Stimulated activated naive B cell treated with anti-CD40 and anti-IgM and Interleukin-4, amounts not matched to agents 10 μg/mL and 1 μg/mL and 100 μg/mL, for 72 hours (primary cell): ENCODE results near the gene CTSK.
"Not testable (repeated sequence)": the region's sequence is repeated elsewhere in the genome, so short reads cannot be mapped to it uniquely, and the experiment has no call there.

Source experiments
- ATAC-seq, 2 donors: fragments of 150-1000 bp; cut with Tn5 transposase; replicated peaks; 2 replicates each; pipeline ENCODE4 v1.10.0; 2021; ENCODE audit warnings: moderate library complexity in 1 of 2
- DNase-seq: peaks from one replicate; pipeline ENCODE4 v3.0.0; 2021
- H3K27ac Mint-ChIP-seq: one replicate; pipeline ENCODE4 v1.8.0; 2022; ENCODE audit warnings: mild to moderate bottlenecking, mixed read lengths
- H3K27me3 Mint-ChIP-seq, 2 donors: one replicate each; pipeline ENCODE4 v1.8.0; 2022; ENCODE audit warnings: mixed read lengths in 2 of 2
- H3K36me3 Mint-ChIP-seq, 2 donors: one replicate each; pipeline ENCODE4 v1.8.0; 2022; ENCODE audit warnings: mixed read lengths in 2 of 2, mild to moderate bottlenecking in 1 of 2
- H3K4me1 Mint-ChIP-seq, 2 donors: one replicate each; pipeline ENCODE4 v1.8.0; 2022; ENCODE audit warnings: mixed read lengths in 2 of 2, mild to moderate bottlenecking in 1 of 2
- H3K4me3 Mint-ChIP-seq, 2 donors: one replicate each; pipeline ENCODE4 v1.8.0; 2022; ENCODE audit warnings: mild to moderate bottlenecking in 2 of 2, mixed read lengths in 2 of 2, moderate library complexity in 1 of 2
- H3K9me3 Mint-ChIP-seq, 2 donors: one replicate each; pipeline ENCODE4 v1.8.0; 2022; ENCODE audit warnings: mixed read lengths in 2 of 2, mild to moderate bottlenecking in 1 of 2

CTSK gene

DNA sequence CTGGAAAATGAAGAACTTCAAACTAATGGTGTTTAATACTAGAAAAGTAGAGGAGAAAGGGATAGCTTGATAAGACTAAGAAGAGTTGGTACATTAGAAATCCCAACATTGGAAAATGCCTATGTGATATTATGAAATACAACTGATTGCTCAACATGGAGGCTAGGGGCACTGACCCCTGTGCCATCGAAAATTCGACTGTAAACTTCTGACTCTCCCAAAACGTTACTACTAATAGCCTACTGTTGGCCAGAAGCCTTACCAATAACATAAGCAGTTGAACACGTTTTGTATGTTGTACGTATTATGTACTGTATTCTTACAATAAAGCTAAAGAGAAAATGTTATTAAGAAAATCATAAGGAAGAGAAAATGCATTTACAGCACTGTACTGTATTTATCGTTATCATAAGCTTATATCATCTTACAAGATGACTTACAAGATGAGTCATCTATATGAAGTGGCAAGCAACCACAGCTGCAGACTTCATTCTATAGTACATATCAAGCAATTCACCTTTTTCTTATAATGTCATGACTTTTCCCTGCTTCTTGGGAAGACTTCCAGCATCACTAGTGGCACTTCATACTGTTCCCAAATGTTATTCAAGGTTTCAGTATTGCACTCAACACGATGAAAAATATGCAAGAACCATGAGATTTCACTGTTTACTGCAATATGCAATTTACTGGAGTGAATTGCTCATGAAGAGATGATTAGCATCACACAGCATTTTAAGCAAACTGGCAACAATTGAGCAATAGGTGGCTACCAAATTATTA, 12.9 kb upstream of the CTSK start:
- DNase-seq (no peak), ATAC-seq (no peak)
- Mint-ChIP-seq H3K36me3 (peaks cover 20 to 35% of the 10 kb centered on the region in 2 donors), H3K9me3 (no peaks in the 10 kb centered on the region), H3K27ac (no peak overlapping the region), H3K4me1 (peaks cover 4 to 13% of the 10 kb centered on the region in 2 donors), H3K4me3 (no peak overlapping the region), H3K27me3 (no peaks in the 10 kb centered on the region)

GRCh38 chr1:150815871-150816270, 7.8 kb upstream of the CTSK start:
- Mint-ChIP-seq H3K4me3 (no peak overlapping the region), H3K27ac (no peak overlapping the region), H3K9me3 (no peaks in the 10 kb centered on the region), H3K36me3 (peaks cover 14 to 31% of the 10 kb centered on the region in 2 donors), H3K4me1 (peaks cover 4 to 13% of the 10 kb centered on the region in 2 donors), H3K27me3 (no peaks in the 10 kb centered on the region)
- DNase-seq (no peak), ATAC-seq (no peak)

GRCh38 chr1:150813028-150813707, 5.1 kb upstream of the CTSK start:
- DNase-seq, result no peak
- peaks cover 17 to 30% of the 10 kb centered on the region in 2 donors for H3K36me3 Mint-ChIP-seq
- no peaks in the 10 kb centered on the region for H3K9me3 Mint-ChIP-seq
- peak; percentile 46 to 55 for ATAC-seq
- no peaks in the 10 kb centered on the region for H3K27me3 Mint-ChIP-seq
- H3K27ac Mint-ChIP-seq, result no peak overlapping the region
- no peak overlapping the region for H3K4me3 Mint-ChIP-seq
- H3K4me1 Mint-ChIP-seq, result peaks cover 0 to under 1% of the 10 kb centered on the region in 2 donors

- H3K27me3 Mint-ChIP-seq, result no peaks in the 10 kb centered on the region
- no peaks in the 10 kb centered on the region for H3K9me3 Mint-ChIP-seq
- no peak for DNase-seq
- H3K4me1 Mint-ChIP-seq, result peaks cover 8 to 9% of the 10 kb centered on the region in 2 donors
- no peak for ATAC-seq
- no peak overlapping the region for H3K27ac Mint-ChIP-seq
- H3K4me3 Mint-ChIP-seq, result no peak overlapping the region
- peaks cover 7 to 19% of the 10 kb centered on the region in 2 donors for H3K36me3 Mint-ChIP-seq
Measured at GRCh38 chr1:150810958-150811659, 3.0 kb upstream of the CTSK start.

- Mint-ChIP-seq H3K9me3 (no peaks in the 10 kb centered on the region), H3K4me3 (no peak overlapping the region), H3K4me1 (peaks cover 8 to 9% of the 10 kb centered on the region in 2 donors), H3K27ac (no peak overlapping the region), H3K36me3 (peaks cover 6 to 19% of the 10 kb centered on the region in 2 donors), H3K27me3 (no peaks in the 10 kb centered on the region)
- DNase-seq (no peak), ATAC-seq (no peak)
Measured at GRCh38 chr1:150809651-150810050, 1.6 kb upstream of the CTSK start.

DNA sequence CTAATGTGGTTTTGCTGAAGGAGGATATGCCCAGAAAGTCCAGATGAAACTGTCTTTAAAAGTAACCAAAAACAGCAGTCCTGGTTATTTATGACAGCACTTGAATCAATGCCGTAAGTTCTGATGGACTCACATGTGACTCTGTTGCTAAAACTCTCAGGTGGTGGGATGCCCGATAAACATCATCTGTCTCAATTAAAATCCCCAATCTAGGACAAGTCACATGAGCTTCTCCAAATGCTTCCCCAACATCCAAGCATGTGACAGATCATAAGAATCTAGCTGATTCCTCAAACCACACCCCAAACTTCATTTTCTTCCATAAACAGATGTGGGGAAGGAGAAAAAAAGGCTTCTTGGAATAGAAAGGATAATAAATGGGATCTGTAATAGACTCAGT, 786 bp upstream of the CTSK start:
- Mint-ChIP-seq H3K4me1 (peaks cover 8 to 9% of the 10 kb centered on the region in 2 donors), H3K27me3 (no peaks in the 10 kb centered on the region), H3K4me3 (no peak overlapping the region), H3K36me3 (peaks cover 6 to 22% of the 10 kb centered on the region in 2 donors), H3K27ac (no peak overlapping the region), H3K9me3 (no peaks in the 10 kb centered on the region)
- ATAC-seq (no peak), DNase-seq (no peak)

GRCh38 chr1:150807249-150808023, 624 bp downstream of the CTSK start:
- no peak for DNase-seq
- Mint-ChIP-seq H3K27me3 (no peaks in the 10 kb centered on the region), H3K4me3 (no peak overlapping the region), H3K4me1 (peaks cover 8 to 9% of the 10 kb centered on the region in 2 donors), H3K9me3 (no peaks in the 10 kb centered on the region), H3K36me3 (peaks cover 6 to 28% of the 10 kb centered on the region in 2 donors), H3K27ac (no peak overlapping the region)
- no peak for ATAC-seq

DNA sequence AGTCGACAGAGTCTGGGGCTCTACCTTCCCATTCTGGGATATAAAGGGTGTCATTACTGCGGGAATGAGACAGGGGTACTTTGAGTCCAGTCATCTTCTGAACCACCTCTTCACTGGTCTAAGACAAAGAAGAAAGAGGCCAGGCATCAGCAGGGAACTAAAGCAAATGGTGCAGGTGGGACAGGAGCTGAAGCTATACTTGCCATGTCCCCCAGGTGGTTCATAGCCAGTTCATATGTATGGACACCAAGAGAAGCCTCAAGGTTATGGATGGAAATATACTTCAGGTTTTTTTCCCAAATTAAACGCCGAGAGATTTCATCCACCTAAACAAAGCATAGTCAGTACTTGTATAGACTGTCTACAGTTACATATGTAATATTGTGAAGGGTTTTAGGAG, 2.2 kb downstream of the CTSK start:
- no peak overlapping the region for H3K4me3 Mint-ChIP-seq
- H3K9me3 Mint-ChIP-seq, result no peaks in the 10 kb centered on the region
- H3K27ac Mint-ChIP-seq, result no peak overlapping the region
- H3K27me3 Mint-ChIP-seq, result no peaks in the 10 kb centered on the region
- ATAC-seq (no peak), DNase-seq (no peak)
- peaks cover 8 to 9% of the 10 kb centered on the region in 2 donors for H3K4me1 Mint-ChIP-seq
- H3K36me3 Mint-ChIP-seq, result peaks cover 6 to 29% of the 10 kb centered on the region in 2 donors

- Mint-ChIP-seq H3K27ac (no peak overlapping the region), H3K36me3 (peaks cover 5 to 26% of the 10 kb centered on the region in 2 donors), H3K4me3 (no peak overlapping the region)
Measured at GRCh38 chr1:150804671-150805070, 3.4 kb downstream of the CTSK start.

DNA sequence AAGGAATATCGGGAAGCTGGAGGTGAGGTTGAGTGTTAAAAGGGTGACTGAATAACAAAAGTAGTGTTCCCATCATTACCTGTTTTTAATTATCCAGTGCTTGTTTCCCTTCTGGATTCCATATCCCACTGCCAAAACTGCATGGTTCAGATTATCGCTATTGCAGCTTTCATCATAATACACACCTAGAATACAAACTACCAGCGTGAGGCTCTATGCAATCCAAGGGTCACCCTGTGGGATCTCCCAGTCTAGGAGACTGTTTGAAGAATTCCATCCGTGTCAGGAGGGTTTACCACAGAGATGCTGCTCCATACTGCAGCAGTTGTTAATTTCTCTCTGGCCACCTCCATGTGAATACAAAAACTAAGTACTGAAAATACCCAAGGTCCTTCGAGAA, 9.0 kb downstream of the CTSK start:
- ATAC-seq, result no peak
- Mint-ChIP-seq H3K9me3 (no peaks in the 10 kb centered on the region), H3K4me1 (peaks cover 3 to 8% of the 10 kb centered on the region in 2 donors), H3K27me3 (no peaks in the 10 kb centered on the region), H3K4me3 (no peak overlapping the region), H3K36me3 (peaks cover 26 to 46% of the 10 kb centered on the region in 2 donors), H3K27ac (no peak overlapping the region)
- no peak for DNase-seq

More at GRCh38 chr1:150804671-150805070, 3.4 kb downstream of the CTSK start:
- Mint-ChIP-seq H3K27me3 (no peaks in the 10 kb centered on the region), H3K9me3 (no peaks in the 10 kb centered on the region), H3K4me1 (peaks cover 8 to 9% of the 10 kb centered on the region in 2 donors)
- DNase-seq (no peak), ATAC-seq (no peak)

- peaks cover 26 to 44% of the 10 kb centered on the region in 2 donors for H3K36me3 Mint-ChIP-seq
- H3K27ac Mint-ChIP-seq, result no peak overlapping the region
- H3K4me3 Mint-ChIP-seq, result no peak overlapping the region
- no peaks in the 10 kb centered on the region for H3K9me3 Mint-ChIP-seq
- peaks cover 3 to 8% of the 10 kb centered on the region in 2 donors for H3K4me1 Mint-ChIP-seq
- ATAC-seq, result no peak
- no peak for DNase-seq
- H3K27me3 Mint-ChIP-seq, result no peaks in the 10 kb centered on the region
Measured at GRCh38 chr1:150798525-150798924, 9.5 kb downstream of the CTSK start.

GRCh38 chr1:150796374-150796773, 11.7 kb downstream of the CTSK start:
- DNase-seq, result no peak
- H3K27ac Mint-ChIP-seq, result no peak overlapping the region
- peaks cover 26 to 35% of the 10 kb centered on the region in 2 donors for H3K36me3 Mint-ChIP-seq
- peaks cover 3 to 8% of the 10 kb centered on the region in 2 donors for H3K4me1 Mint-ChIP-seq
- no peaks in the 10 kb centered on the region for H3K27me3 Mint-ChIP-seq
- no peaks in the 10 kb centered on the region for H3K9me3 Mint-ChIP-seq
- ATAC-seq, result peak; percentile 46 to 55
- no peak overlapping the region for H3K4me3 Mint-ChIP-seq

GRCh38 chr1:150793778-150794177, 14.3 kb downstream of the CTSK start:
- H3K27me3 Mint-ChIP-seq, H3K27ac Mint-ChIP-seq, ATAC-seq, DNase-seq, H3K9me3 Mint-ChIP-seq, H3K4me3 Mint-ChIP-seq: not testable (repeated sequence)
- Mint-ChIP-seq H3K4me1 (peaks cover 3 to 20% of the 10 kb centered on the region in 2 donors), H3K36me3 (peaks cover 20 to 30% of the 10 kb centered on the region in 2 donors)

- ATAC-seq (no peak), DNase-seq (no peak)
- Mint-ChIP-seq H3K4me1 (peaks cover 3 to 23% of the 10 kb centered on the region in 2 donors), H3K27me3 (no peaks in the 10 kb centered on the region), H3K27ac (peak overlapping the region; percentile 49), H3K9me3 (no peaks in the 10 kb centered on the region), H3K36me3 (peaks cover 20 to 24% of the 10 kb centered on the region in 2 donors), H3K4me3 (no peak overlapping the region)
Measured at GRCh38 chr1:150793221-150793620, 14.8 kb downstream of the CTSK start.
